Hematopoietic multipotent progenitor cell treated with erythropoietin and hydrocortisone succinate and interleukin-3 and kit ligand, for 4 days (in vitro differentiated cells): ENCODE measurements around the gene SNAPC1.
"Not testable (repeated sequence)": the region's sequence is repeated elsewhere in the genome, so short reads cannot be mapped to it uniquely, and the experiment has no call there.

ENCODE experiments used
- DNase-seq: peaks from one replicate; pipeline ENCODE4 v3.0.0-alpha.2; 2015

Gene SNAPC1, protein sequence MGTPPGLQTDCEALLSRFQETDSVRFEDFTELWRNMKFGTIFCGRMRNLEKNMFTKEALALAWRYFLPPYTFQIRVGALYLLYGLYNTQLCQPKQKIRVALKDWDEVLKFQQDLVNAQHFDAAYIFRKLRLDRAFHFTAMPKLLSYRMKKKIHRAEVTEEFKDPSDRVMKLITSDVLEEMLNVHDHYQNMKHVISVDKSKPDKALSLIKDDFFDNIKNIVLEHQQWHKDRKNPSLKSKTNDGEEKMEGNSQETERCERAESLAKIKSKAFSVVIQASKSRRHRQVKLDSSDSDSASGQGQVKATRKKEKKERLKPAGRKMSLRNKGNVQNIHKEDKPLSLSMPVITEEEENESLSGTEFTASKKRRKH

GRCh38 chr14:61761959-61762786 lies at the start of gene SNAPC1:
SNAPC1 (plus strand) TSS chr14:61762420; CDS start chr14:61762461, 41 bp downstream.
- peak; percentile 99 for DNase-seq

GRCh38 chr14:61713724-61714437 lies 48.3 kb upstream of the SNAPC1 start:
- no peak for DNase-seq

- DNase-seq: peak; percentile 25
Observed at GRCh38 chr14:61716956-61717355, 45.3 kb upstream of the SNAPC1 start.

DNA sequence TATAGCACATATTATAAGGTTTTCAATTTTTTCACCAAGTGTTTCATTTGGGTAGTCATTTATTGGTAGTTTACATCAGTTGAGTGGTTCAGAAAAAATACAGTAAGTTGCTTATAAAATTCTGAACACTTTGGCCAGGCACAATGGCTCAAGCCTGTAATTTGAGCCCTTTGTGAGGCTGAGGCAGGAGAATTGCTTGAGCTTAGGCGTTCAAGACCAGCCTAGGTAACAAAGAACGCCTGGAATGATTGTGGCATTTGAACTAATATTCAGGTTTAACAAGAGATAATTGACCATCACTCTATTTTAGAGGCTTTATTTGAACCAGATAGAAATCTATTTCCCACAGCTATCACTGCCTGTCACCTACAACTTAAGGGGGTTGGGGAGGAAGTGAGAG lies 44.2 kb upstream of the SNAPC1 start:
- DNase-seq: no peak

DNA sequence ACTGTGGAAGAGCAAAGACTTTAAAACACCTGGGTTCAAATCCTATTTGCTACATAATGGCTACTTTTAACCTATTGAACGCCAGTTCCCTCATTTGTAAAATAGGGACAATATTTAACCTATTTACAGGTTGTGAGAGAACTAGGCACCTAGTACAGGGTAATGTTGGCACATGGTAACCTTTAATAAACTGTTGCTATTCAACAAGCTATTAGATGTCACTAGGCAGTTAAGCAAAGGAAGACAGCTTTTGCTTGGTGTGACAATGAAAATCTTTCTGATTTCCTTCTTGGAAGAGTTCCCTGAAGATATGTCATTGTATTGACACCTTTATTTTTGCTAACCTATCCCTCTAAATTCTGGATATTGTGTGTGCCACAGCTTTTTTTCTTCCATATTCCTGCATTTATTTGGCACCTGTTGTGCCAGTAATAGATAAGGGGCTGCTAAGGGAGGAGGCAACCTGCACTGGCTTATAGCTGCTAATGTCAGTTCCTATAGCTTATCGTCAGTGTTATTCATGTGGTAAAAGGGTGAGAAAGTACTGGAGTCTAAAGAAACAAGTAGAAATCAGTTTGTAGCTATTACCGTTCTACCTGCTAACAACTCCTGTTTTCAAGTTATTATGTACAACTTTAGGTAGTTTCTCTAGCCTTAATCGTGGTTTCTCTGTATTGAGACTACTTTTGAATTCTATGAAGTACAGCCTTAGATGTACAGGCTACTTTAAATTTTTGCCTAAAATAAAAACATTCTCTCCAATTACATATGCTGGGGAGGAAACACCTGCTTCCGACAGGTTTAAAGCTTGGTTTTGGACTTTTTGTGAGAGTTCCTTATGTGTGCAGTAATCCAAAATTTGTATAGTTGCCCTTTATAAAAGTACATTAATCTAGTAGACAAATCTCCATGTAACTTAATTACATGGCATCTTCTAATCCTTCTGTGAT lies 42.6 kb upstream of the SNAPC1 start:
- DNase-seq: peak; percentile 73

GRCh38 chr14:61720294-61720661 lies 41.9 kb upstream of the SNAPC1 start:
- DNase-seq: peak; percentile 75

DNA sequence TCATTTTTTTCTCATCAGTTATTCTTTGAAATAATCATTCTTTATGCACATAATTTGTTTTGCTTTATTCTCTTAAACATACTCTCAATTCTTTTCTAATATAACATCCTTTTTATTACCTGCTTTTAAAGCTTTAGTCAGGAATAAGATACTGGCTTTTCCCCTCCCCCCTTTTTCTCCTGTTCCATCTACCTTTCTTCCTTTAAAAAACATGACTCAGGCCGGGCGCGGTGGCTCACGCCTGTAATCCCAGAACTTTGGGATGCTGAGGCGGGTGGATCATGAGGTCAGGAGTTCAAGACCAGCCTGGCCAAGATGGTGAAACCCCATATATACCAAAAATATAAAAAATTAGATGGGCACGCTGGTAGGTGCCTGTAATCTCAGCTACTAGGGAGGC lies 41.5 kb upstream of the SNAPC1 start:
- no peak for DNase-seq

DNA sequence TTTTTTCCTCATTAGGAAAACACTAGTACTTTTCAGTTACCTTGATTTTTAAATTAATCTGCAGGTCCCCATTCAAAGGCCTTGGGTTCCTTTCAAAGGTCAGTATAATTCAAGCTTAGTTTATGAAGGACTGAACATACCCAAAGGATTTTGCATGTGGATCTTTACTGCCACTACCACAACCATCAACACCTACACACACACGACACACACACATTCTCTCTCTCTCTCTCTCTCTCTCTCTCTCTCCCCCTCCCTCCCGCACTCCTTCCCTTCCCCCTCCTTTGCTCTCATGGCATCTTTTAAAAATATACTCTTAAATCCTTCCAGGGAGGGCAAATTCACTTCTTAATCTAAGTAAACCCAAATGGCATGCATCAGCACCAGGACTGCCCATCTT lies 38.1 kb upstream of the SNAPC1 start:
- no peak for DNase-seq

DNA sequence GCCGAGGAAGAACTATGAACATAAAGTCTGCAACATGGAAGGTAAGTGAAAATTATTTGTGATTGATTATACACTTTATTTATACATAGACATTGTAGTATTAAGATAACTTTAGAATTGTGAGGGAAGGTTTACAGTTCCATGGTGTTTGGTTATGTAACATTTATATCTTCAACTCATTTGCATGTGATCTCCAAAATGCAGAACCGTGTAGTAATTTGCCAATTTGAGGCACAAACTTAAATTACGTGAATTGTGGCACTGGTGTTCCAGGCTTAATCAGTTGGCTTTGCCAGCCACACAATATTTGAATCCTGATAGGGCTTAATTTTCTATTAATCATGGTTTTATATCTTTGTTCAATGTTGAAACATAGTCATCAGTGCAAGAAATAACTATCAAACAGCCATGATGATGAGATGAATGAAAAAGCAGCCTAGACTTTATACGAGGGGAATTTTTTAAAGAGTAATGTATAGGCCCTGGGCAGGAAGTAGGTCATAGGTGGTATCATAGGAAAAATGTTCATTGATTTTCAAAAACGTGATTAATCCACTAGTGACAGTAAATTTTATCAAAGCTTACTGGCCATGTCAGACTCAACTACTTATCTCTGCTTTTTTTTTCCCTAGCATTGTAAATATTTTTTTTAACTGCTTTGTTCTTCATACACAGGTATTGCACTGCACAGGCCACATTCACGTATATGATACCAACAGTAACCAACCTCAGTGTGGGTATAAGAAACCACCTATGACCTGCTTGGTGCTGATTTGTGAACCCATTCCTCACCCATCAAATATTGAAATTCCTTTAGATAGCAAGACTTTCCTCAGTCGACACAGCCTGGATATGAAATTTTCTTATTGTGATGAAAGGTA lies 35.2 kb upstream of the SNAPC1 start:
- no peak for DNase-seq

- DNase-seq: peak; percentile 67
Observed at GRCh38 chr14:61730756-61731373, 31.4 kb upstream of the SNAPC1 start.

GRCh38 chr14:61733972-61734371 lies 28.2 kb upstream of the SNAPC1 start:
- DNase-seq: no peak

GRCh38 chr14:61736751-61737150 lies 25.5 kb upstream of the SNAPC1 start:
- no peak for DNase-seq

GRCh38 chr14:61737915-61738314 lies 24.3 kb upstream of the SNAPC1 start:
- DNase-seq: peak; percentile 15

- DNase-seq: no peak
Observed at GRCh38 chr14:61739133-61739532, 23.1 kb upstream of the SNAPC1 start.

- no peak for DNase-seq
Observed at GRCh38 chr14:61742371-61742770, 19.8 kb upstream of the SNAPC1 start.

DNA sequence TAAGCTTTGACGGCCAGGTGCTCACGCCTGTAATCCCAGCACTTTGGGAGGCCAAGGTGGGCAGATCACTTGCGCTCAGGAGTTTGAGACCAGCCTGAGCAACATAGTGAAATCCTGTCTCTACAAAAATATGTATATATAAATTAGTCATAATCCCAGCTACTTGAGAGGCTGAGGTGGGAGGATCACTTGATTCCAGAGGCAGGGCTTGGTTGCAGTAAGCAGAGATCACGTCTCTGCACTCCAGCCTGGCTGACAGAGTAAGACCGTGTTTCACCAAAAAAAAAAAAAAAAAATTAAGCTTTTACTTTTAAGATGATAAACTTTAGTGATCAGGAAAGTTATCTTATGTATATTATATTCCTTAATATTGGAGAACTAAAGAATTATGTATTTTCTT lies 18.0 kb upstream of the SNAPC1 start:
- no peak for DNase-seq

DNA sequence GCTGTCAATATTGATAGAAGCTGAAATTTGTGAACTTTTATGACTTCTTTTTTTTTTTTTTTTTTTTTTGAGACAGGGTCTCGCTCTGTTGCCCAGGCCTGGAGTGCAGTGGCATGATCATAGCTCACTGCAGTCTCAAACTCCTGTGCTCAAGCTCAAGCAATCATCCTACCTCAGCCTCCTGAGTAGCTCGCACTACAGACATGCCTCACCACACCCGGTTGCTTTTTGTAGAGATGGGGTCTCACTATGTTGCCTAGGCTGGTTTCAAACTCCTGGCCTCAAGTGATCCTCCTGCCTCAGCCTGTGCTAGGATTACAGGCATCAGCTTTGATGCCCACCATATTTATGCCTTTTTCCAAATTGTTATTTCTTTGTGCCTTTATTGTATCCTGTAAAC lies 15.9 kb upstream of the SNAPC1 start:
- not testable (repeated sequence) for DNase-seq

DNA sequence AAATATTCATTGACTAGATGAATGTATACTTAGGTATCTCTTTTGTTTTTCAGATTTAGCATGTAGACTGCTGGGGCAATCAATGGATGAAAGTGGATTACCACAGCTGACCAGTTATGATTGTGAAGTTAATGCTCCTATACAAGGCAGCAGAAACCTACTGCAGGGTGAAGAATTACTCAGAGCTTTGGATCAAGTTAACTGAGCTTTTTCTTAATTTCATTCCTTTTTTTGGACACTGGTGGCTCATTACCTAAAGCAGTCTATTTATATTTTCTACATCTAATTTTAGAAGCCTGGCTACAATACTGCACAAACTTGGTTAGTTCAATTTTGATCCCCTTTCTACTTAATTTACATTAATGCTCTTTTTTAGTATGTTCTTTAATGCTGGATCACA lies 15.3 kb upstream of the SNAPC1 start:
- DNase-seq: no peak

DNA sequence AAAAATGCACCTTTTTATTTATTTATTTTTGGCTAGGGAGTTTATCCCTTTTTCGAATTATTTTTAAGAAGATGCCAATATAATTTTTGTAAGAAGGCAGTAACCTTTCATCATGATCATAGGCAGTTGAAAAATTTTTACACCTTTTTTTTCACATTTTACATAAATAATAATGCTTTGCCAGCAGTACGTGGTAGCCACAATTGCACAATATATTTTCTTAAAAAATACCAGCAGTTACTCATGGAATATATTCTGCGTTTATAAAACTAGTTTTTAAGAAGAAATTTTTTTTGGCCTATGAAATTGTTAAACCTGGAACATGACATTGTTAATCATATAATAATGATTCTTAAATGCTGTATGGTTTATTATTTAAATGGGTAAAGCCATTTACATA lies 14.9 kb upstream of the SNAPC1 start:
- DNase-seq: no peak

DNA sequence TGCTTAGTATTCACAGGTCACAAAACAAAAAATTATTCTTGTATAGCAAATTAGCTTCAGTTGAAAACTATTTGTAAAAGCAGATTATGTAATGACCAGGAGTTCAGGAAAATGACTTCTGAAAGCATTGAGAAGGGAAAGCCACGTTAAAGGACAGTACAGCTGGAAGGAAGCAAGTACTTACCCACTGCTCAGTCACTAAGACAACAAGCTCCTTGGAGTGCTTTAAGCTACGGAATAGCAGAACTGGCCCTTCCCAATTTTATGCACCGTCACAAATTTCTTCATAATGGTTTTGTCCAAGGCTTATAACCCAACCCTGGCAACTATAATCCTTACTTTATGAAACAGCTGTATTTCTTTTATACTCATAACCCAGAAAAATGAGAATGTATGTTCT lies 13.0 kb upstream of the SNAPC1 start:
- no peak for DNase-seq

GRCh38 chr14:61749867-61750266 lies 12.4 kb upstream of the SNAPC1 start:
- DNase-seq: no peak
